Central memory CD8-positive, alpha-beta T cell (primary cell): ENCODE measurements around the gene GEMIN7.

Experiments
- ATAC-seq: fragments of 150-1000 bp; cut with Tn5 transposase; replicated peaks from 2 replicates; pipeline ENCODE4 v1.10.0; 2022; ENCODE audit warnings: mild to moderate bottlenecking, moderate FRiP score, moderate number of reproducible peaks; ENCODE audit not compliant: poor library complexity, severe bottlenecking; ENCODE audit errors: extremely low read depth
- DNase-seq, 2 donors: peaks; one replicate each; pipeline ENCODE4 v3.0.0; 2021; ENCODE audit warnings: low spot score in 2 of 2
- H3K27ac Mint-ChIP-seq: one replicate; pipeline ENCODE4 v1.8.0; 2022; ENCODE audit warnings: low read depth, mild to moderate bottlenecking, moderate library complexity, mixed read lengths
- H3K27me3 Mint-ChIP-seq: one replicate; pipeline ENCODE4 v1.8.0; 2022; ENCODE audit warnings: mixed read lengths
- H3K36me3 Mint-ChIP-seq: one replicate; pipeline ENCODE4 v1.8.0; 2022; ENCODE audit warnings: mild to moderate bottlenecking, moderate library complexity, mixed read lengths; ENCODE audit not compliant: insufficient read depth
- H3K4me1 Mint-ChIP-seq: one replicate; pipeline ENCODE4 v1.8.0; 2022; ENCODE audit warnings: mixed read lengths
- H3K4me3 Mint-ChIP-seq: one replicate; pipeline ENCODE4 v1.8.0; 2022; ENCODE audit warnings: mild to moderate bottlenecking, moderate library complexity, mixed read lengths
- H3K9me3 Mint-ChIP-seq: one replicate; pipeline ENCODE4 v1.8.0; 2022; ENCODE audit warnings: mixed read lengths

The GEMIN7 gene

DNA sequence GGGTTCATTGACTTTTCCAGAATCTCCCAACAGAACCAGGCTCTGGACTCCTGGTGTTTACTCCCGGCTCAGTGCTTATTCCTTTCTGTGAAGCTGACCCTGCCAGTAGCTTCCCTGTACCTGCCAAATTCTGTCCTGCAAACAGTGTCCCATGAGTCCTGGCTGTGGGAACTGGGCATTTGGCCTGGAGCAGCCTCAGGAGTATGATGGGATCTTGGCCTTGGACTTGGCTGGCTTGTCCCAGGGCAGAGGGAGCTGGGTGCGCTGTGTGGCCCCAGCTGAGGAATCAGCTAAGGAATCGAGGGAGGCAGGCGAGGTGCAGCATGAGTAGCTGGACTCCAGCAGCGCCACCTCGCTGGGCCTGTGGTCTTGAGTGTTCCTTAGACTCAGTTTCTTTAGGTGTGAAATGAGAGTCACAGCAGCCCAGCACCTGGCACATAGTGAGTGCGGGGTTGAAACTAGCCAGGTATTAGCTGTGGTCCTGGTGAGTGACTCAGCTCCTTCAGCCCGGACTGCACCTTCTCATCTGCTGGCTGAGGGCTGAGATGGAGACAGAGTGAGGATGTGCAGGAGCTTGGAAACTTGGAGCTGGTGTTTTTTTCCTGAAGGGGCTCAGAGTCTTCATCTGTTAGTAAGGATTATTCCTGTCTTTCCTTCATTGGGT is 29.9 kb upstream of the GEMIN7 start:
- no peaks in the 10 kb centered on the region for H3K27me3 Mint-ChIP-seq
- no peaks in the 10 kb centered on the region for H3K9me3 Mint-ChIP-seq
- DNase-seq (no peak), ATAC-seq (no peak)
- H3K4me1 Mint-ChIP-seq: peaks cover 48% of the 10 kb centered on the region
- H3K27ac Mint-ChIP-seq: peak overlapping the region; percentile 77
- H3K36me3 Mint-ChIP-seq: peaks cover 35% of the 10 kb centered on the region
- no peak overlapping the region for H3K4me3 Mint-ChIP-seq

- ATAC-seq: no peak
- H3K27me3 Mint-ChIP-seq: no peaks in the 10 kb centered on the region
- peak overlapping the region; percentile 77 for H3K27ac Mint-ChIP-seq
- no peak overlapping the region for H3K4me3 Mint-ChIP-seq
- peaks cover 38% of the 10 kb centered on the region for H3K36me3 Mint-ChIP-seq
- peaks cover 44% of the 10 kb centered on the region for H3K4me1 Mint-ChIP-seq
- no peaks in the 10 kb centered on the region for H3K9me3 Mint-ChIP-seq
- no peak for DNase-seq
Observed at GRCh38 chr19:45050036-45050435, 29.0 kb upstream of the GEMIN7 start.

DNA sequence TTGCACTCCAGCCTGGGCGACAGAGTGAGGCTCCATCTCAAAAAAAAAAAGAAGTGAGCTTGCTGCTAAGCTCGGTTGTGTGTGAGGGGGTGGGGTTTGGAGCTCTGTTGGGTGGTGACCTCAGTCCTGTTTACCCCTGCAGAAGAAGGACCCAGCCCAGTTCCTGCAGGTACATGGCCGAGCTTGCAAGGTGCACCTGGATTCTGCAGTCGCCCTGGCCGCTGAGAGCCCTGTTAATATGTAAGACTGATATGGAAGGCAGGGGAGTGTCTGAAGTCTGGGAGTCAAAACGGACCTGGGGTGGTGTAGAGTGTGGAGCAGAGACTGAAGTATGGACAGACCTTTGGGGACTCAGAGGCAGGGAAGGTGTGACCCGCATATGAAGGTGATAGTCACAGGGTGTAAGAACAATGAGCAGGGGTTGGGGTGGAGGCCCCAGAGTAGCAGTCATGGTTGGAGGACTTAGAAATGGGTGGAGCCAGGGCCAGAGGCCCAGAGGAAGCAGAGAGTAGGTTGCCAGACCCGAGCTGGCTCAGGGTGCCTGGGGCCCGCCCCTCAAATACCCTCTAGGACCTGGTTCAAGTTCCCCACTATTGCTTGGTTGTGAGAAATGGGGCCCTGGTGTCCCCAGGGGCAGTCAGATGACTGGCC is 27.0 kb upstream of the GEMIN7 start:
- Mint-ChIP-seq H3K36me3 (peaks cover 33% of the 10 kb centered on the region), H3K27ac (peak overlapping the region; percentile 9), H3K4me3 (no peak overlapping the region), H3K27me3 (no peaks in the 10 kb centered on the region), H3K9me3 (no peaks in the 10 kb centered on the region), H3K4me1 (peaks cover 29% of the 10 kb centered on the region)
- ATAC-seq (peak; percentile 32), DNase-seq (no peak)

- DNase-seq (no peak), ATAC-seq (no peak)
- no peaks in the 10 kb centered on the region for H3K9me3 Mint-ChIP-seq
- peaks cover 23% of the 10 kb centered on the region for H3K4me1 Mint-ChIP-seq
- H3K36me3 Mint-ChIP-seq: peaks cover 49% of the 10 kb centered on the region
- no peak overlapping the region for H3K4me3 Mint-ChIP-seq
- no peak overlapping the region for H3K27ac Mint-ChIP-seq
- H3K27me3 Mint-ChIP-seq: no peaks in the 10 kb centered on the region
Observed at GRCh38 chr19:45056831-45057230, 22.2 kb upstream of the GEMIN7 start.

DNA sequence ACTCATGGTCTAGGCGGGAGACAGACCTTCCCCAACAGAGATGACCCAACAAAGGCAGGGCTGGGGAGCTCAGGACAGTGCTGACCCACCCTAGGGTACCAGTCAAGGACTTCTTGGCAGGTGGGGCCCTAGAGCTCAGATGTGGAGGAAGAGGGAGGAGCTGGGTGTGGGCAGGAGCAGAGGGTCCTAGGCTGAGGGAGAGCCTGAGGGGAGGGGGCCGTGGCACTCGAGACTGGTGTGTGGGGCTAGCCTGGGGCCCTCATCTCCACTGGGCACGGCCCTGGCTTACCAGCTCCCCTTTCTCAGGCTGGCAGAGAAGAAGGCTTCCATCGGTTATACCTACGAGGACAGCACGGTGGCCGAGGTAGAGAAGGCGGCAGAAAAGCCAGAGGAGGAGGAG is 21.6 kb upstream of the GEMIN7 start:
- H3K27ac Mint-ChIP-seq: no peak overlapping the region
- peaks cover 17% of the 10 kb centered on the region for H3K4me1 Mint-ChIP-seq
- no peak overlapping the region for H3K4me3 Mint-ChIP-seq
- DNase-seq: no peak
- H3K36me3 Mint-ChIP-seq: peaks cover 49% of the 10 kb centered on the region
- no peaks in the 10 kb centered on the region for H3K27me3 Mint-ChIP-seq
- ATAC-seq: no peak
- no peaks in the 10 kb centered on the region for H3K9me3 Mint-ChIP-seq

DNA sequence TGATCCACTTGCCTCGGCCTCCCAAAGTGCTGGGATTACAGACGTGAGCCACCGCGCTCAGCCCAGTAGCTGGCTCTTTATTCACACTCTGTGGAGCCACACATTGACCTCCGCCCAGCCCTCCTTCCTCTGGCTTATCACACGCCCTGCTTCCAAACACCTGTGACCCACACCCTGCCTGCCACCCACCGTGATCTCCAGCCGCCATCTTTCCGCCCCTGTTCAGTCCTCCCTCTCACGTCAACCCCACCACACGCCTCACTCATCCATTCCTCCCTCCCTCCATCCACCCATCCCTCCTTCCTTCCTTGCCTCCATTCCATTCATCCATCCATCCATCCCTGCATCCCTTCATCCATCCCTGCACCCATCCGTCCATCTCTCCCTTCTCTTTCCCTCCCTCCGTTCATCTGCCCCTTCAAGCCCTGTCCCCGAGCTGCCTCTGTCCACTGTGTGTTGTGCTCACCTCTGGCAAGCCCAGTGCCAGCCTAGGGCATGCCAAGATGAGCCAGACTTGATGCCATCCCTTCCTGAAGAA is 20.4 kb upstream of the GEMIN7 start:
- DNase-seq (no peak), ATAC-seq (no peak)
- Mint-ChIP-seq H3K9me3 (no peaks in the 10 kb centered on the region), H3K27me3 (no peaks in the 10 kb centered on the region), H3K4me1 (peaks cover 17% of the 10 kb centered on the region), H3K27ac (no peak overlapping the region), H3K4me3 (no peak overlapping the region), H3K36me3 (peaks cover 51% of the 10 kb centered on the region)

GRCh38 chr19:45059258-45059965 is 19.6 kb upstream of the GEMIN7 start:
- H3K9me3 Mint-ChIP-seq: no peaks in the 10 kb centered on the region
- peak overlapping the region; percentile 25 for H3K4me3 Mint-ChIP-seq
- peak overlapping the region; percentile 79 for H3K27ac Mint-ChIP-seq
- peak; percentile 91 for ATAC-seq
- no peaks in the 10 kb centered on the region for H3K27me3 Mint-ChIP-seq
- peaks cover 48% of the 10 kb centered on the region for H3K36me3 Mint-ChIP-seq
- DNase-seq: peak; percentile 81 to 90
- peaks cover 17% of the 10 kb centered on the region for H3K4me1 Mint-ChIP-seq

DNA sequence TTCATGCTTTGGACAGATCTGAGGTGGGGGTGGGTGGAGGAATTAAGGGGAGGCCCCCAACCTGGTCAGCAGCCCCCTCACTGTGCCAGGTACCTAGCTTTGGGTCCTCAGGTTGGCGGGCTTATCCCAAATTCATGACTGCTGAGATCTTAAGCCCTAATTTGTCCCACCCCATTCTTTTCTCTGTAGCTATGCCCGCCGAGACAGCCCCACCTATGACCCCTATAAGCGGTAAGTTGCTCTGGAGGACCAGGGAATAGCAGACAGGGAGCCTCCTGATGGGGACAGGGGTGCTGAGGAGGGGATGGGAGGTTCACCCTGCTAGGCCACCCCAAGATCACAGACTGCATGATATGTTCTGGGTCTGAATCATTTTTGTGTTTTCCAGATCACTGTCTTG is 17.1 kb upstream of the GEMIN7 start:
- ATAC-seq (no peak), DNase-seq (no peak)
- Mint-ChIP-seq H3K4me3 (no peak overlapping the region), H3K36me3 (peaks cover 59% of the 10 kb centered on the region), H3K27me3 (no peaks in the 10 kb centered on the region), H3K9me3 (no peaks in the 10 kb centered on the region), H3K4me1 (peaks cover 12% of the 10 kb centered on the region), H3K27ac (no peak overlapping the region)

DNA sequence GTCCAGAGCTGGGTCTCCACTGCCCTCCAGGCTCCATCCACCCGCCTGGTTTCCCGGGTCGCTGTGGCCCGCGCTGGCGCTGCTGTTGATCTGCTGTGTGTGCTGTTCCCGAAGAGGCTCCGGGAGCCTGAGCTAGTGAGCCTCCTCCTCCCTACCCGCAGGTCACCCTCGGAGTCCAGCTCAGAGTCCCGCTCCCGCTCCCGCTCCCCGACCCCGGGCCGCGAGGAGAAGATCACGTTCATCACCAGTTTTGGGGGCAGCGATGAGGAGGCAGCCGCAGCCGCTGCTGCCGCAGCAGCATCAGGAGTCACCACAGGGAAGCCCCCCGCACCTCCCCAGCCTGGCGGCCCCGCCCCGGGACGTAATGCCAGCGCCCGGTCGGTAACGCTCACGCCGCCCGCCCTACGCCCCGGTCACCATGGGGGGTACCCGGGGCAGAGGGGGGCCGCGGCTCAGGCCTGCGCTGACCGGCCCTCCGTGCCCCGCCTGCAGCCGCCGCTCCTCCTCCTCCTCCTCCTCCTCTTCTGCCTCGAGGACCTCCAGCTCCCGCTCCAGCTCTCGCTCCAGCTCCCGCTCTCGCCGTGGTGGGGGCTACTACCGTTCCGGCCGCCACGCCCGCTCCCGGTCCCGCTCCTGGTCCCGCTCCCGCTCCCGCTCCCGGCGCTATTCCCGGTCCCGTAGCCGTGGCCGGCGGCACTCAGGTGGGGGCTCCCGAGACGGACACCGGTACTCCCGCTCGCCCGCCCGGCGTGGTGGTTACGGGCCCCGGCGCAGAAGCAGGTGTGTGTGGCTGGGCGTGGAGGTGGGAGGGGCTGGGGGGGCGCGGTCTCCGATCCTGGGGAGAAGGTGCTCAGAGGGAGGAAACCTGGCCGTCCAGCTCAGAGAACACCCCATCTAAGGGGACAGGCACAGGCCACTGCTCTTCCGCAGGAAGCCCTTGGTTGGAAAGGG is 14.9 kb upstream of the GEMIN7 start:
- ATAC-seq: no peak

DNA sequence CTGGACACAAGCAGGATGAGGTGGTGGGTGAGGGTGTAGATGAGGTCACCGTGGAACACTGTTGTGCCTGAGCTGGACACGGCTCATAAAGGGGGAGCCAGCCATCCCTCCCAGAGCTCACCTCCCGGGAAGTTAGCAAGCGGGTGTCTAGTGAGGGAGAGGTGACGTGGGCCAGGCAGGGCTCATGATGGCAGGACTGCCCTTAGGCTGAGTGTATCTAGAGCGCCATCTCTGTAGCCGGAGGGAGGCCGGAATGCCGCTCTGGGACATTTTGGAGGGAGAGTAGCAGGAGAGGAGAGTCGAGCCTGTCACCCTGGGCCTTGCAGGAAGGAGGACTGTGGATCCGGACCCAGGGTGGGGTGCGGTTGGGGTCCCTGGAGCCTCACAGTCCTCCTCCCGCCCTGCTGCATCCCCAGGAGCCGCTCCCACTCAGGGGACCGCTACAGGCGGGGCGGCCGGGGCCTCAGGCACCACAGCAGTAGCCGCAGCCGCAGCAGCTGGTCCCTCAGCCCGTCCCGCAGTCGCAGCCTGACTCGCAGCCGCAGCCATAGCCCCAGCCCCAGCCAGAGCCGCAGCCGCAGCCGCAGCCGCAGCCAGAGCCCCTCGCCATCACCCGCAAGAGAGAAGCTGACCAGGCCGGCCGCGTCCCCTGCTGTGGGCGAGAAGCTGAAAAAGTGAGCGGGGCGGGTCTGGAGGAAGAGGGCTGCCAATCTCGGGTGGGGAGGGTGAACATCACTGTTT is 12.0 kb upstream of the GEMIN7 start:
- no peaks in the 10 kb centered on the region for H3K4me1 Mint-ChIP-seq
- ATAC-seq (no peak), DNase-seq (no peak)
- no peaks in the 10 kb centered on the region for H3K9me3 Mint-ChIP-seq
- H3K36me3 Mint-ChIP-seq: peaks cover 48% of the 10 kb centered on the region
- H3K27ac Mint-ChIP-seq: peak overlapping the region; percentile 32
- no peak overlapping the region for H3K4me3 Mint-ChIP-seq
- H3K27me3 Mint-ChIP-seq: no peaks in the 10 kb centered on the region

More for the DNA sequence above, 14.9 kb upstream of the GEMIN7 start:
- no peak overlapping the region for H3K4me3 Mint-ChIP-seq
- H3K9me3 Mint-ChIP-seq: no peaks in the 10 kb centered on the region
- no peaks in the 10 kb centered on the region for H3K27me3 Mint-ChIP-seq
- H3K4me1 Mint-ChIP-seq: peaks cover 12% of the 10 kb centered on the region
- peak overlapping the region; percentile 78 for H3K27ac Mint-ChIP-seq
- no peak for DNase-seq
- H3K36me3 Mint-ChIP-seq: peaks cover 53% of the 10 kb centered on the region

DNA sequence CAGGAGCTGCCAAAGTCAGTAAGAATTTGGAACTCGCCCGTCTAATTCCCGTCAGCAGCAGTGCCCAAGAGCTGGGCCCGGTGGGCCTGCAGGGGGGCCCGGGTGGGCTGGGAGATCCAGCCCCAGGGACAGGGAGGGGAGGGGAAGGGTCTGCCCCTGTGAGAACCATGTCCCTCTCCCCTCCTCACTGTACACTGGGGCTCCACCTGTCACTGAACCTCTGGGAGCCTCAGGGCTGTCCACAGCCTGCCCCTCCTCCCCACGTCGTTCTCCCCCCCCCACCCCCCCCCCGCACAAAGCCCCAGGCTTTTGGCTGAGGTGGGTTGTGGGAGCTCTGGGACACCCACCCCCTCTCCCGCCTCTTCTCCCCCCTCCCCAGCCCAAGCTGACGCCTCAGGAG is 11.0 kb upstream of the GEMIN7 start:
- Mint-ChIP-seq H3K27me3 (no peaks in the 10 kb centered on the region), H3K4me1 (peaks cover 4% of the 10 kb centered on the region), H3K9me3 (no peaks in the 10 kb centered on the region), H3K4me3 (no peak overlapping the region), H3K36me3 (peaks cover 44% of the 10 kb centered on the region), H3K27ac (no peak overlapping the region)
- ATAC-seq (no peak), DNase-seq (no peak)
